Mammary epithelial cell (primary cell): Measurements from ENCODE around the gene RALGPS1.

Source experiments
- EZH2 ChIP-seq: IDR thresholded peaks from 2 replicates; pipeline ENCODE4 v1.6.1; 2012; ENCODE audit warnings: low read length, inconsistent platforms, borderline replicate concordance
- TF ChIP-seq, protein P1 (sequence below), 2 donors: IDR thresholded peaks in 1 of 2; conservative IDR thresholded peaks in 1 of 2; 2 replicates each; pipeline ENCODE4 v1.5.1; 2011 to 2012; ENCODE audit warnings: inconsistent platforms in 2 of 2, low read length in 2 of 2, mild to moderate bottlenecking in 2 of 2, control low read depth in 1 of 2, low read depth in 1 of 2; ENCODE audit not compliant: insufficient read depth in 1 of 2; ENCODE audit errors: extremely low read depth in 1 of 2

DNA sequence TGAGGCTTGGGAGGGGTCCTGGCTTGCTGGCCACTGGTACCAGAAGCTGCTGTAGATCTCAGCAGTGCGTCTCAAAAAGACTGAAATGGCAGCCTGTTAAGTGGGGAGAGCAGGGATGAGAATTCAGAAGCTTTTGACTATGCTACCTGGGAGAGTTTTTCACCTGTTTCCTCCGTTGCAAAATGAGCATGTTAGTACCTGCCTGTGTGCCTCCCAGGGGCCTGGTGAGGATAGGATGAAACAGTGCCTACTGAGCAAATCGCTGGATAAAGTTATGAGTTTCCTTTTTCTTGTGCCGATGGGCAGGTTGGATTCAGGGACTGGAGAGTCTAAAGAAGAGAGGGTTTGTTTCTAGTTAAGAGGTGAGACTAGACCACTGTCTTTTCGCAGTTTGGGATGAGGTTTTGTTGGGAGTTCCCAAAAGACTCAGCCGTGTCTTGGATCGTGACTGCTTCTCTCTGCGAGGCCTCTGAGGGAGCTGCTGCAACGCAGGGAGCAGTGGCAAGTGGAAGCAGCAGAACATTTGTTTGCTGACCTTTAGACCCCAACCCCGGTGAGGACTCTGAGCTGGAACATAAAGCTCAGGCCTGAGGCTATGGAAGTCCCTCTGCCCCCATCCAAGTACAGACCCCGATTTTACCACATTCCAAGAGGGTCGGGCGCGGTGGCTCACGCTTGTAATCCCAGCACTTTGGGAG lies 1.4 kb downstream of the RALGPS1 start:
- TF ChIP-seq, protein P1, sequence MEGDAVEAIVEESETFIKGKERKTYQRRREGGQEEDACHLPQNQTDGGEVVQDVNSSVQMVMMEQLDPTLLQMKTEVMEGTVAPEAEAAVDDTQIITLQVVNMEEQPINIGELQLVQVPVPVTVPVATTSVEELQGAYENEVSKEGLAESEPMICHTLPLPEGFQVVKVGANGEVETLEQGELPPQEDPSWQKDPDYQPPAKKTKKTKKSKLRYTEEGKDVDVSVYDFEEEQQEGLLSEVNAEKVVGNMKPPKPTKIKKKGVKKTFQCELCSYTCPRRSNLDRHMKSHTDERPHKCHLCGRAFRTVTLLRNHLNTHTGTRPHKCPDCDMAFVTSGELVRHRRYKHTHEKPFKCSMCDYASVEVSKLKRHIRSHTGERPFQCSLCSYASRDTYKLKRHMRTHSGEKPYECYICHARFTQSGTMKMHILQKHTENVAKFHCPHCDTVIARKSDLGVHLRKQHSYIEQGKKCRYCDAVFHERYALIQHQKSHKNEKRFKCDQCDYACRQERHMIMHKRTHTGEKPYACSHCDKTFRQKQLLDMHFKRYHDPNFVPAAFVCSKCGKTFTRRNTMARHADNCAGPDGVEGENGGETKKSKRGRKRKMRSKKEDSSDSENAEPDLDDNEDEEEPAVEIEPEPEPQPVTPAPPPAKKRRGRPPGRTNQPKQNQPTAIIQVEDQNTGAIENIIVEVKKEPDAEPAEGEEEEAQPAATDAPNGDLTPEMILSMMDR (conservative IDR thresholded peaks at IDR 0.05 in 1 of 2, IDR thresholded peaks at IDR 0.05 in 1 of 2; ENCODE audit: extremely low read depth in 1 of 2, insufficient read depth in 1 of 2, low read depth in 1 of 2, low read length in 2 of 2), result no peak
- TF ChIP-seq EZH2, result no peak
